GM12874 (cell line): Measurements from ENCODE around the gene ARMCX4.

ENCODE experiments used
- TF ChIP-seq, protein P1 (sequence below): IDR thresholded peaks from 2 replicates; pipeline ENCODE4 v1.5.1; 2011; ENCODE audit warnings: low read depth, mild to moderate bottlenecking, control low read depth, low read length, moderate library complexity; ENCODE audit not compliant: insufficient read depth

Gene ARMCX4

DNA sequence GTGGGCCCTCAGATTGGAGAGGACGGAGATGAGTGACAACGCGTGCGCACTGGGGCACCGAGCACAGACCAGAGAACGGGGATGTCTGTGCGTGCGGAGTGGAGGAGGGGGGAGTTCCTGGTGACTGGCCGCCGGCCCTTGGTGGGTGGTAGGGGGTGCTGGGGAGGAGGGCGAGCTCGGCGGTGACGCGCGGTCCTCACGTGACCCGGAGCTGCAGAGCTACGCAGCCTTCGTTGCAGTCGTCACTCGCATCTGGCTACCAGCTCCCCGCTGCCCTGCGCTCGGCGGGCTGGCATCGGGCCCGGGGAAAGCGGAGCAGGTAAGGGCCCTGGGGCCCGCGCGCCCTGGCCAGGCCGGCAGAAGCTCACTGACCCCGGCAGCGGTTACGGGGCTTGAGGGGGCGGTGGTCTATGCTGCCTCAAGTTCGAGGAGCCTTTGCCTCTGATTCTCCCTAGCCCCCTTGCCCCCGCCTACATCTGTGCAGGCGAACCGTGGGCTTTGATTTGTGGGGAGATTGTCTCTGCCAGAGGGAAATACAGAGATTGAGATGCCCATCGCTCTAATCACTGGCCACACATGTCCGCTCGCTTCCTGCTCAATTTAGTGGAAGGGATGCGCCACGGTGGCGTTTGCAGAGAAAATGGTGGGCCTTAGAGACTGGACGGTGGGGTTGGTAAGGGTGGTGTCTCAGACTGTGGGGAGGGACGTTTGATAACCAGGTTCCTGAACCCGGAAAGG is at the start of gene ARMCX4:
ARMCX4 (plus strand) TSS at position 245 of the 738 bp plus-strand sequence. CDS start 3,134 bp downstream, outside the sequence.
- TF ChIP-seq, protein P1, sequence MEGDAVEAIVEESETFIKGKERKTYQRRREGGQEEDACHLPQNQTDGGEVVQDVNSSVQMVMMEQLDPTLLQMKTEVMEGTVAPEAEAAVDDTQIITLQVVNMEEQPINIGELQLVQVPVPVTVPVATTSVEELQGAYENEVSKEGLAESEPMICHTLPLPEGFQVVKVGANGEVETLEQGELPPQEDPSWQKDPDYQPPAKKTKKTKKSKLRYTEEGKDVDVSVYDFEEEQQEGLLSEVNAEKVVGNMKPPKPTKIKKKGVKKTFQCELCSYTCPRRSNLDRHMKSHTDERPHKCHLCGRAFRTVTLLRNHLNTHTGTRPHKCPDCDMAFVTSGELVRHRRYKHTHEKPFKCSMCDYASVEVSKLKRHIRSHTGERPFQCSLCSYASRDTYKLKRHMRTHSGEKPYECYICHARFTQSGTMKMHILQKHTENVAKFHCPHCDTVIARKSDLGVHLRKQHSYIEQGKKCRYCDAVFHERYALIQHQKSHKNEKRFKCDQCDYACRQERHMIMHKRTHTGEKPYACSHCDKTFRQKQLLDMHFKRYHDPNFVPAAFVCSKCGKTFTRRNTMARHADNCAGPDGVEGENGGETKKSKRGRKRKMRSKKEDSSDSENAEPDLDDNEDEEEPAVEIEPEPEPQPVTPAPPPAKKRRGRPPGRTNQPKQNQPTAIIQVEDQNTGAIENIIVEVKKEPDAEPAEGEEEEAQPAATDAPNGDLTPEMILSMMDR = no peak

DNA sequence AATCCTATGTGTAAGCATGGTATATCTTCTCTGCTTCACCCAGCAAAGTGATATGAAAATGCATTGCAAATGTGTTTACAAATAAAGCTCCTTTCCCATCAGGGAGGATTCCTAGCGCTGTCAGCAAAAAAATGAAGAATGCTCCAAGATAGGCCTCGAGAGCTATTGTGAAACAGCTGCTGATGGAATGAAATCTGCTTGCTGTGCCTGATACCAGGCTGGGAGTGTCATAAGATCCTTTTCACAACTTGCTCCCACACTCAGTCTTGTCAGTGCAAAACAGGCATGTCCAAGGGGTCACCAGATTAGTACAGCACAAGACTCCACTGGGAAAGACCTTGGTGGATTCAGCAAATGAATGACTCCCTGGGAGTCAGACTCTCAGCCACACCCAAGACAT is 43.2 kb upstream of the ARMCX4 start:
- TF ChIP-seq, protein P1 = no peak

DNA sequence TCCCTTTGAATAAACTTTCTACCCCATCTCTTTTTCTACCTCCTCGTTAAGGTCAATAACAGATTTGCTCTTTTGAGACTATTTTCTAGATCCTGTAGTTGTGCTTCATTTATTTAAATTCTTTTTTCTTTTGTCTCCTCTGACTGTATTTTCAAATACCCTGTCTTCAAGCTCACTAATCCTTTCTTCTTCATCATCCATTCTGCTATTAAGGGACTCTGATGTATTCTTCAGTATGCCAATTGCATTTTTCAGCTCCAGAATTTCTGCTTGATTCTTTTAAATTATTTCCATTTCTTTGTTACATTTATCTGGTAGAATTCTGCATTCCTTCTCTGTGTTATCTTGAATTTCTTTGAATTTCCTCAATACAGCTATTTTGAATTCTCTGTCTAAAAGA is 36.0 kb upstream of the ARMCX4 start:
- TF ChIP-seq, protein P1 = no peak

DNA sequence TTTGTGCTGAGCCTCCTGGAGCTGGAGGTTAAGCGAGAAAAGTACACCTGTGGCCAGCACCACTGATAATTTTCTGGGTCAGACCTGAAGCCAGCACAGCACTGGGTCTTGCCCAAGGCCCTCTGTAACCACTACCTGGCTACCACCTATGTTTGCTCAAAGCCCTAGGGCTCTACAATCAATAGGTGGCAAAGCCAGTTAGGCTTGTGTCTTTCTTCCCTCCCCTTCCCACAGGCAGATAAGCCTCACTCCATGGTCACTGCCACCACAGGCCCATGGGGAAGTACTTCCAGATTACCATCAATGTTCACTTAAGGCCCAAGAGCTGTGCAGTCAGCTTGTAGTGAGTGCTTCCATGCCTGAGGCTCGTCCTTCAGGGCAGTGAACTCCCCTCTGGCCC is 35.2 kb upstream of the ARMCX4 start:
- TF ChIP-seq, protein P1 = no peak

DNA sequence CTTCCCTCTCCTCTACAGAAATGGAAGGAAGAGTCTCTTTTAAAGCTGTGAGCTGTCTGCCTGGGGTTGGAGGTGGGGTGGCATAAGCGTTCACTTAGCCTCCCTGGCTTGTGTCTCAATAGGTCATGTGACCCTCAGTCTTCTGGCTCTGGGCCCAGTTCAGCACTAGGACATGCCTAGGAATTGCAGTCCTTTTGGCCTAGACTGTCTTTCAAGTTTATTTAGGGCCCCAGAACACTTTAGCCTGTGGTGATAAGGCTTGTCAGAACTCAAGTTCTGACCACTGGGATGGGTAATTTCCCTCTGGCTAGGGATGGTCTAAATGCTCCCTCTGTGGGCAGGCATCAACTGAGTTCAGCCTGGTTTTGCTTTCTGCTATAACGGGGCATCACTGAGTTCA is 34.3 kb upstream of the ARMCX4 start:
- TF ChIP-seq, protein P1 = no peak

DNA sequence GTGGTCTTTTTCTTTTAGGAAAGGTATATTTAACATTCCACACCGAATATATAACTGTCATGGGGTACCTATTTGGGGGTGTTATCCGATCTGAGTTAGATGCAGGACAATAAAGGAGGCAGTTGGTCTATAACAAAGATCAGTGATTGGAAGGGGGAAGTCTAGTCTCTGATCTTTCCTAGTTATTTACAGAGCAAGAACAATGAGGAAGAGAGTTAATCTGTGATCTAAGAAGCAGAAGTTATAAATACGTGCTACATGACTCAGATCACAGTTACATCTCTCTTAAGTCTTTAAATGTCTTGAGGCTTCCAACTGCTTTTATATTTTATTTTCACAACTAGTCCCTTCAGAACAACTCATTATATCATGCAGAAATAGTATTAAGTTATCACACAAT is 33.2 kb upstream of the ARMCX4 start:
- TF ChIP-seq, protein P1 = no peak

DNA sequence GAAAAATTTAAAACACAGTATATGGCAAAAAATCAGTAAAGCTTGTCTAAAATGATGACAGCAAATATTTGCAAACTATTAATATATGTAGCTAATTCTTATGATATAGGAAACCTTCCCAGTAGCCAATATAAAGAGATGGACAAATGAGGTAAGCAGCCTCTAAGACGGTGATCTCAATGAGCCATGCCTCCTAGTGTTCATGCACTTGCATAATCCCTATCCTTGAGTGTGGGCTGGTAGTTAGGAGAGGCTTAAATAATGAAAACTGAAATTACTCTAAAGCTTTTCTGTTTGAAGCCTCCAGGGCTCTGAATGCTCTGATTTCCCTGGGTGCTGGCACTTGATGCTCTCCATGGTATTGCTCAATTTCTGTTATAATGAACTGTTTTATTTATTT is 24.6 kb upstream of the ARMCX4 start:
- TF ChIP-seq, protein P1 = no peak
